SH-SY5Y (cell line): ENCODE data around the gene MRPL42.

Source experiments
- GATA2 ChIP-seq: IDR thresholded peaks from 2 replicates; pipeline ENCODE4 v1.6.1; 2011; ENCODE audit warnings: mild to moderate bottlenecking, low read depth, low read length
- GATA3 ChIP-seq: IDR thresholded peaks from 2 replicates; pipeline ENCODE4 v1.6.1; 2011; ENCODE audit warnings: low read depth, mild to moderate bottlenecking, low read length, moderate library complexity

DNA sequence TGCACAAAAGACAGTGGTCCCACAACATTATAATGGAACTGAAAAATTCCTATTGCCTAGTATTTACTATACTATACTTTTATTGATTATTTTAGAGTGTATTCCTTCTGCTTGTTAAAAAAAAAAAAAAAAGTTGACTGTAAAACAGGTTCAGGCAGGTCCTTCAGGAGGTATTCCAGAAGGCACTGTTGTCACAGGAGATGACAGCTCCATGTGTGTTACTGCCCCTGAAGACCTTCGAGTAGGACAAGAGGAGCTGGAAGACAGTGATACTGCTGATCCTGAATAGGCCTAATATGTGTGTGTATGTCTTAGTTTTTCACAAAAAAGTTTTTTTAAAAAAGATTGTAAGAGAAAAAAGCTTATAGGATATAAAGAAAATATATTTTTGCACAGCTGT, 37.9 kb upstream of the MRPL42 start:
- TF ChIP-seq GATA2 (no peak), GATA3 (no peak)
